Activated T-cell treated with anti-CD3 and anti-CD28 coated beads, Interleukin-2, amount 50 U/mL, for 72 hours (primary cell): Measurements from ENCODE around the gene PCK2. TPM values are rescaled to one million over a fixed set of nuclear protein-coding genes. Genes with fewer than 3 reads are reported as not detected.

ENCODE experiments used
- ATAC-seq, 2 donors: fragments of 150-1000 bp; cut with Tn5 transposase; replicated peaks in 1 of 2; 2 replicates each; pipeline ENCODE4 v1.10.0; 2021; ENCODE audit warnings: moderate library complexity in 2 of 2, mild to moderate bottlenecking in 1 of 2
- DNase-seq, 2 donors: peaks; one replicate each; pipeline ENCODE4 v3.0.0; 2021 to 2022; ENCODE audit warnings: mixed read lengths in 1 of 2
- H3K27ac Mint-ChIP-seq: one replicate; pipeline ENCODE4 v1.8.0; 2022; ENCODE audit warnings: mild to moderate bottlenecking, moderate library complexity, mixed read lengths
- H3K27me3 Mint-ChIP-seq: one replicate; pipeline ENCODE4 v1.8.0; 2022; ENCODE audit warnings: low read depth, mixed read lengths
- H3K36me3 Mint-ChIP-seq, 2 donors: one replicate each; pipeline ENCODE4 v1.8.0; 2022; ENCODE audit warnings: mixed read lengths in 2 of 2, mild to moderate bottlenecking in 1 of 2; ENCODE audit not compliant: insufficient read depth in 2 of 2
- H3K4me1 Mint-ChIP-seq: one replicate; pipeline ENCODE4 v1.8.0; 2022; ENCODE audit warnings: low read depth, mixed read lengths
- H3K4me3 Mint-ChIP-seq, 2 donors: one replicate each; pipeline ENCODE4 v1.8.0; 2022; ENCODE audit warnings: mild to moderate bottlenecking in 2 of 2, mixed read lengths in 2 of 2, moderate library complexity in 2 of 2
- H3K9me3 Mint-ChIP-seq, 2 donors: one replicate each; pipeline ENCODE4 v1.8.0; 2022; ENCODE audit warnings: mixed read lengths in 2 of 2
- total RNA-seq, 2 donors: library from RNA; stranded (reverse); gene quantifications; one replicate each; pipeline ENCODE4 v1.2.3, GENCODE V29; 2022

Gene PCK2
- total RNA-seq, 2 donors from 2014 or later: 161 to 180 TPM

DNA sequence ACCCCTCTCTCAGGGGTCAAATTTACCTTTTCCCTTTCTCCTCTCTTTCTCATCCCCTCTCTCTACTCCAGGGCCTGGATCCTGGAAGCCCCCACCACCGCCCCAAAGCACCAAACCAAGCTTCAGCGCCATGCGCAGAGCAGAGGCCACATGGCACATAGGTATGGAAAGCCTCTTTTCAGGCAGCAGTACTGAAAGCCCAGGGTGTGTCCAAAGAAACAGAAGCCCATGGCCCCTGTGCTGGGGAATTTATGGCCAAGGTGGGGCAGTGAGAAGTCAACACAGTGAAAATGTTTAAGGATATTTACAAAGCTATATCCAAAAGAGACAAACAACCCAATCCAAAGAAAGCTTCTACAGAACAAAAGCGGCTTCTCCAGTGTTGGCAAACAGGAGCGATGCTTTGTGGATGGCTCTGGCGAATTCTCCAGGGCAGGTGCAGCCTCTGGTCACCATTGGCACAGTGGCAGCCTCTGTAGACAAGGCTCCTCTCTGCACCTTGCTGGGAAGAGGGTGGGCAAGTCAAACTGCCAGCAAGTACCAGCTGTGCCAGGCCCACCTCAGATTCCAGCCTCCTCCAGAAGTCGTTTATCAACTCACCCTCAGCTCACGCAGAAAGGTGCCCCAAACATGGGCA is 27.5 kb upstream of the PCK2 start:
- ATAC-seq (no peak), DNase-seq (no peak)
- no peak overlapping the region for H3K27ac Mint-ChIP-seq
- no peaks in the 10 kb centered on the region for H3K36me3 Mint-ChIP-seq
- peaks cover 13% of the 10 kb centered on the region for H3K4me1 Mint-ChIP-seq
- no peak overlapping the region for H3K4me3 Mint-ChIP-seq
- no peaks in the 10 kb centered on the region for H3K9me3 Mint-ChIP-seq
- no peaks in the 10 kb centered on the region for H3K27me3 Mint-ChIP-seq

DNA sequence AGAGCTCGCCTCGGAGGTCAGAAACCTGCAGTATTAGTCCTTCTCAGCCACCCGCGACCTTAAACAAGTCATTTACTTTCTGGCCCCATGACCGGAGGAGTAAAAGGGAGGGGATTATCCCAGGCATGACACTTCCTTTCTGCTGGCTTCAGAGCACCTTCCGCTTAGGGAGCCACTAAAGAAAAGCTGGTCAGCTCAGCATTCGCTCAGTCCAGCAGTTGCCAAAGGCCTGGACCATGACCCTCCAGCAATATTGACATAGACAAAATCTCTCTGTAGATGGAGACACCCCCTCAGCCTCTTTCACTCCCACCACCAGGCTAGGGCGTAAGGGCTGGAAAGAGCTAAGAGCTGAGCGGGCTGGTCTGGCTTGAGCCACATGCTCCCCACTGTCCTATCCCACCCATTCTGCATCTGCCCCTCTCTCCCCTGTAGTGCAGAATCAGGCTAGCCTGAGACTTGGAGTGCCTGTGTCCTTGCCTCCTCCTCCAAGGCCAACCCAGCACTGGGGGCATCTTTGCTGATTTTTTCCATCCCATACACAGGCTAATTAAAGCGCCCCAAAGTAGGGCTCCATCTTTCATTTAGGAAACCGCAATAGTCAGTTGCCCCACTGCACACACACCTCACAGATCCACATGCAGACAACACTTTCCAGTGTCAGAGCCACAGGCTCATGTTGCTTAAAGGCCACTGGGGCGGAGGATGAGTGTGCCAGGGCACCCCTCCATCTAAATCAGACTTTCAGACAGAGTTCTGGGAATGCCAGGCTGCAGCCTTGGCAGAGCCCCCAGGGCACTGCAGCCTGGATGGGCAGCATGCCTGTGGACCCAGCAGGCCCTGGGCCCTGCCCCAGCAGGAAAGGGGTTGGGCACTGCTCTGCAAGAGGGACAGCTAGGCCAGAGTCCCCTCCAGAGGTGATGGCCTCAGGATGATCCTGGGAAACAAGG is 26.7 kb upstream of the PCK2 start:
- no peak overlapping the region for H3K4me3 Mint-ChIP-seq
- H3K27me3 Mint-ChIP-seq: no peaks in the 10 kb centered on the region
- ATAC-seq: no peak
- DNase-seq: no peak
- no peak overlapping the region for H3K27ac Mint-ChIP-seq
- H3K36me3 Mint-ChIP-seq: no peaks in the 10 kb centered on the region
- peaks cover 13% of the 10 kb centered on the region for H3K4me1 Mint-ChIP-seq
- no peaks in the 10 kb centered on the region for H3K9me3 Mint-ChIP-seq

DNA sequence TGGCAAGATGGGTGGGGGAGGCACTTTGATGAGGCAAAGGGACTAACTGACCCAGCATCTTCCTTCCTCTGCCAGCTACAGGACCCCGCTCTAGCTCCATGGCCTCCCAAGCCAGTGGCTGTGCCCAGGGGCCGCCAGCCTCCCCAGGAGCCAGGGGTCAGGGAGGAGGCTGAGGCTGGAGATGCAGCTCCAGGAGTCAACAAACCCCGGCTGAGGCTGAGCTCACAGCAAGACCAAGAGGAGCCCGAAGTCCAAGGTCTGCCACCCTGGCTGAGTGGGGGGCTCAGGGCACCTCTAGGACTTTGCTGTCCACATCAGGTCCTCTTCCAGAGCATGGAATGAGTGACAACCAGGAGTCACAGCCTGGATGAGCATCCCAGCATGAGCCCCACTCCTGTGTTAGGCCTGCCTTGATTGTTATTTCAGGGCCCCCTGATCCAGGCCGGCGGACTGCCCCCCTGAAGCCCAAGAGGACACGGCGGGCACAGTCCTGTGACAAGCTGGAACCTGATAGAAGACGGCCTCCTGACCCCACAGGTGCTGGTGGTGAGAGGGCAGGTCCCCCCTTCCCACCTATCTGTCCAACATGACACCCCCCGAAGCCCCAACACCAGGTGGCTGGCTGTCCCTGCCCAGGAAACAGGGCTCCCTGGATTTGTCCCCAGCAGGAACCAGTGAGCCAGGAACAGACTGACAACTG is 25.2 kb upstream of the PCK2 start:
- no peaks in the 10 kb centered on the region for H3K27me3 Mint-ChIP-seq
- H3K27ac Mint-ChIP-seq: no peak overlapping the region
- H3K4me1 Mint-ChIP-seq: peaks cover 13% of the 10 kb centered on the region
- no peaks in the 10 kb centered on the region for H3K36me3 Mint-ChIP-seq
- no peak for DNase-seq
- H3K4me3 Mint-ChIP-seq: no peak overlapping the region
- ATAC-seq: no peak
- no peaks in the 10 kb centered on the region for H3K9me3 Mint-ChIP-seq

DNA sequence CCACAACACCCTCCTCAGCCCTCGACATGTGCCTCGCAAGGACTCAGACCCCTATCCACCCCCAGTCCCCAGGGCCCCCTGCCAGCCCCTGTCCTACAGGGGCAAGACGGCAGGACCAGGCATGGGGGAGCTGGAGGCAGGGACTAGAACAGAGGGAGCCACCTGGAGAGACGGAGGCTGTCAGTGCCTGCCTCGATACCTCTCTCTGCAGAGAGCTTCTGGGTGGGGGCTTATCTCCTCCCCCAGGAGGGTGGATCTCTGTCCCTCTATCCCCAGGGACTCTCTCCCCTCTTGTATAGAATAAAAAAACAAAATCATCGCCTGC is 24.7 kb upstream of the PCK2 start:
- ATAC-seq (no peak), DNase-seq (no peak)
- Mint-ChIP-seq H3K4me3 (no peak overlapping the region), H3K27ac (no peak overlapping the region), H3K4me1 (peaks cover 13% of the 10 kb centered on the region), H3K9me3 (no peaks in the 10 kb centered on the region), H3K27me3 (no peaks in the 10 kb centered on the region), H3K36me3 (no peaks in the 10 kb centered on the region)

DNA sequence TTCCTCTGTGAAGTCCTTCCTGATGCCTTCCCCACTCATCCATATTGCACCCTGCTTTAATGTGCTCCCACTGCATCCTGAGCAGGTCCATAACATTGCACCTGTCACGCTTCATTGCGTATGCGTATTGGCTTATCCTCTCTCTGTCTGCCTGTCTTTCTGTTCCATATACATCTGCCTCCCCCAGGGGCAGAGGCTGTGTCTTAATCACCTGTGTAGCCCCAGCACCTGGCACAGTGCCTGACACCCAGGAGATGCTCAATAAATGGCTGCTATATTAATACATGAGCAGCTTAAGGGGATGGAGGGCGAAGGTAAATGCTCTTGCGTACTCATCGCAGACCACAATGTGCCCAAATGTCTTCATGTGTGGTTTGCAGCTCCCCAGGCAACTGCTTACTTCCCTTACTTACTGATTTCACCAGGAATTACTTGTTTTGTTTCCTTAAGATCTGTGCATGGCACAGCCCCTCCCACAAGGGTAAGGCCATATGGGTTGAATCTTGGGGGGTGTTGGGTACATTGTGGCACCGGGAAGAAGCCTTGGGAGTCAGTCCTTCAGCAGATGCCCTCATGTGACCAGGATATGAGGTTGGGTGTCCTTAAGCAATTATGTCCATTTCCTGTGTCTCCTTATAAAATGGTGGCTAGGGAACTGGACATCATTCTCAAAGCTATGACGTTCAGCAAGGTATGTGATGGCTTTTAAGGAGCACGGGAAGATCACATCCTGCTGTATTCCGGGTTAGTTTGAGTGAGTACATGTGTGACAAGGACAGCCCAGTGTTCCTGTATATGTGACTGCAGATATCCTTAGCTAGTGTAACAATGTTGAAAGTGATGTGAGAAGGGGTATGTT is 23.6 kb upstream of the PCK2 start:
- ATAC-seq (no peak), DNase-seq (no peak)
- Mint-ChIP-seq H3K27me3 (no peaks in the 10 kb centered on the region), H3K27ac (no peak overlapping the region), H3K9me3 (no peaks in the 10 kb centered on the region), H3K36me3 (no peaks in the 10 kb centered on the region), H3K4me3 (peak overlapping the region in 1 of 2 donors; percentile 1), H3K4me1 (peaks cover 13% of the 10 kb centered on the region)

DNA sequence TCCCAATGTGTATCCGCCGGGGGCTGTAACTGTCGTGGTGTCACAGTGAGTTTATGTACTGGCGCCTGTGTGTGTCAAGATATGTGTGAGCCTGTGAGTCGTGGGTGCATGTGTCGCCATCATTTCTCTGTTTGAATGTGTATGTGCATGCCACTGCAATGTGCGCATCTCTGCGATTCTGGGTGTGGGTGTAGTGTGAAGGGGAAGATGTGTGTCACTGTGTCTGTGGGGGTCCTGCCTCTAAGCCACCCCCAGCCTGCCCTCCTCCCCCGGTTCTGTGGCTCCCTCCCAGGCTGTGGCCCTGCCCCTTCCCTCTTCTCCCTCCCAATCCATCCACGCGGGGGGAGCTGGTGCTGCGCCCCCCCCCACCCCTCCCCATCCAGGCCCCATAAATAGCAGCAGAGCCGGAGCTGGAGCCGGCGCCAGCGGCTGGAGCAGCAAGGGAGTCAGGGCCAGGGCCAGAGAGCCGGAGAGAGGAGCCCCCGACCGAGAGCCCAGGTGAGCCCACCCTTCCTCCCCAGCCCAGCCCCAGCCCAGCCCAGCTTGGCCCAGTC is 22.9 kb upstream of the PCK2 start, which contains the start of gene CPNE6:
Gene CPNE6, plus strand, starts transcription at position 419 of the 554 bp plus-strand sequence. CDS start 1,375 bp downstream, outside the sequence.
- H3K36me3 Mint-ChIP-seq: no peaks in the 10 kb centered on the region
- no peaks in the 10 kb centered on the region for H3K27me3 Mint-ChIP-seq
- DNase-seq (peak; percentile 56 to 74), ATAC-seq (peak; percentile 95 to 96)
- H3K9me3 Mint-ChIP-seq: no peaks in the 10 kb centered on the region
- H3K4me3 Mint-ChIP-seq: peak within 1 kb of the TSS in 1 of 2 donors; percentile 1
- peaks cover 13% of the 10 kb centered on the region for H3K4me1 Mint-ChIP-seq
- no peak within 1 kb of the TSS for H3K27ac Mint-ChIP-seq

DNA sequence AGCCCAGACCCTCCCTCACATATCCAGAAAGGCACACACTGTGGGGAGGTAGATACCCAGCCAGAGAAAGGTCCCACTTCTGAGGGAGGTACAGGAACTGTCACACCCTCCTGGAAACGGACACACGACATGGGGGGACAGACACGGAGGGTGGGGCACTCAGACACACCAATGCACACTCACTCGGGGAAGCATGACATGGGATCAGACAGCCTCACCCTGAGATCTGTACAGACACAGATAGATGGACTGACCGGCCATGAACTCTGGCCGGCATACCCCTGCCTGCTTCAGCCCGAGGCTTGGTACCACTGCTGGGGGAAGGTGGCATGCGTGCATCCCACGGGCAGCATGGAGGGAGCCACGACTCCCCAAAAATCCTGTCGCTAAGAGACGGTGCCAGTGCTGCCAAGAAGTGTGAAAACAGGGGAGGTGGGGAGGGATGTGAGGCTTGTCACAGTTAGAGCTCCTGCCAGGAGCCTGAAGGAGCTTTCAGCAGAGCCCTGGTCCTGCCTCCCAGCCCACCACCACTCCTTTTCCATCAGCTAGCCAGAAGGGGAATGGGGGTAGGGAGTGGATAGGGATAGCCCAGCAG is 22.2 kb upstream of the PCK2 start:
- no peak overlapping the region for H3K4me3 Mint-ChIP-seq

DNA sequence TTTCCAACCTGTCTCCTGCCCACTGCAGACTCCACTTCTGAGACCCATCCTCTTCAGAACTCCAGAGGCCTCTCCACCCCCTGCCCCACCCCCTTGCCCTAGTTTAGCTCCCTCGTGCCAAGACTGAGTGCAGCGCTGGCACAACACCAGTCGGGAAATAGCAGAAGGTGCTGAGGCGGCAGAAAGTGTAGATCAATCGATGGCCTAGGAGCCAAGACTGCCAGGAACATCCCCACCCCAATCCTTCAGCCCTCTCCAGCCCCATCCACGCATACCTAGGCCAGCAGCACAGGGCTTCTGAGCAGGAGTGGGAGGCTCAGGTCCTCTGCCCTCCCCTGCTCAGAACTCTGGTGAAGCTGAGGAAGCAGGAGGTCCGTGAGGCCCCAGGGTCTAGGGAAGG is 21.7 kb upstream of the PCK2 start:
- no peaks in the 10 kb centered on the region for H3K9me3 Mint-ChIP-seq
- ATAC-seq (no peak), DNase-seq (no peak)
- no peaks in the 10 kb centered on the region for H3K36me3 Mint-ChIP-seq
- H3K27me3 Mint-ChIP-seq: no peaks in the 10 kb centered on the region
- H3K4me1 Mint-ChIP-seq: peaks cover 13% of the 10 kb centered on the region
- H3K4me3 Mint-ChIP-seq: no peak overlapping the region
- H3K27ac Mint-ChIP-seq: no peak overlapping the region

More for the DNA sequence above, 22.2 kb upstream of the PCK2 start:
- H3K9me3 Mint-ChIP-seq: no peaks in the 10 kb centered on the region
- H3K27ac Mint-ChIP-seq: no peak overlapping the region
- peaks cover 13% of the 10 kb centered on the region for H3K4me1 Mint-ChIP-seq
- ATAC-seq (no peak), DNase-seq (no peak)
- H3K27me3 Mint-ChIP-seq: no peaks in the 10 kb centered on the region
- H3K36me3 Mint-ChIP-seq: no peaks in the 10 kb centered on the region

DNA sequence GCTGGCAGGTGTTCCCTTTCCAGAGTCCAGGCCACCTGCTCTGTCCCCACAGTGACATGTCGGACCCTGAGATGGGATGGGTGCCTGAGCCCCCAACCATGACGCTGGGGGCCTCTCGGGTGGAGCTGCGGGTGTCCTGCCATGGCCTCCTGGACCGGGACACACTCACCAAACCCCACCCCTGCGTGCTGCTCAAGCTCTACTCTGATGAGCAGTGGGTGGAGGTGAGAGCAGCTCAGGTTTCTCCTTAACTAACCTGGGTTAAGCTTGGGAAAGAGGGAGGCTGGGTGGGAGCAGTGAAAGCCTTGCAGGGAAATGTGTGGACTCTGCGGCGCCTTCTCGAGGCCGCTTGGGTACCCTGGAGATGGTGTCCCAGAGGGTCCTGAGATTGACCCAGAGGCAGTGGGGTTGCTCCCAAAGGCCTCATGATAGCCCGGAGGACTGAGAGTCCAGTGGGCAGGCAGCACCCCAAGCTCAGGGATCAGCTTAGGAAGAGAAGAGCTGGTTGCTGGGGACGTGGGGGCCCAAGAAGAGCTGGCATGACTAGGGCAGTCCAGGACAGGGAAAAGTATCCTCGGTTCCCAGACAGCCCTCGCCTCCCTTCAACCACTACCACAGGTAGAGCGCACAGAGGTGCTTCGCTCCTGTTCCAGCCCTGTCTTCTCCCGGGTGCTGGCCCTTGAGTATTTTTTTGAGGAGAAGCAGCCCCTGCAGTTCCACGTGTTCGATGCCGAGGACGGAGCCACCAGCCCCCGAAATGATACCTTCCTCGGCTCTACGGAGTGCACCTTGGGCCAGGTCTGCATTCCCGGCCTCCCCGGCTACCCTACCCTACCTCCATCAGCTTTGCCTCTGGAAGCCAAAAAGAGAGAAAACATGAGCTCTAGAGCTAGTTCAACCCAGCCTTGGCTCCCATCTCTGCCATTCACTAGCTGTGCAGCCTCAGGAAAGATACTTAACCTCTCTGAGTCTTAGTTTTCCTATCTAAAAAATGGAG is 20.9 kb upstream of the PCK2 start:
- no peaks in the 10 kb centered on the region for H3K36me3 Mint-ChIP-seq
- peaks cover 13% of the 10 kb centered on the region for H3K4me1 Mint-ChIP-seq
- no peak overlapping the region for H3K4me3 Mint-ChIP-seq
- ATAC-seq: no peak
- no peak for DNase-seq
- H3K27ac Mint-ChIP-seq: no peak overlapping the region
- H3K9me3 Mint-ChIP-seq: no peaks in the 10 kb centered on the region
- no peaks in the 10 kb centered on the region for H3K27me3 Mint-ChIP-seq

DNA sequence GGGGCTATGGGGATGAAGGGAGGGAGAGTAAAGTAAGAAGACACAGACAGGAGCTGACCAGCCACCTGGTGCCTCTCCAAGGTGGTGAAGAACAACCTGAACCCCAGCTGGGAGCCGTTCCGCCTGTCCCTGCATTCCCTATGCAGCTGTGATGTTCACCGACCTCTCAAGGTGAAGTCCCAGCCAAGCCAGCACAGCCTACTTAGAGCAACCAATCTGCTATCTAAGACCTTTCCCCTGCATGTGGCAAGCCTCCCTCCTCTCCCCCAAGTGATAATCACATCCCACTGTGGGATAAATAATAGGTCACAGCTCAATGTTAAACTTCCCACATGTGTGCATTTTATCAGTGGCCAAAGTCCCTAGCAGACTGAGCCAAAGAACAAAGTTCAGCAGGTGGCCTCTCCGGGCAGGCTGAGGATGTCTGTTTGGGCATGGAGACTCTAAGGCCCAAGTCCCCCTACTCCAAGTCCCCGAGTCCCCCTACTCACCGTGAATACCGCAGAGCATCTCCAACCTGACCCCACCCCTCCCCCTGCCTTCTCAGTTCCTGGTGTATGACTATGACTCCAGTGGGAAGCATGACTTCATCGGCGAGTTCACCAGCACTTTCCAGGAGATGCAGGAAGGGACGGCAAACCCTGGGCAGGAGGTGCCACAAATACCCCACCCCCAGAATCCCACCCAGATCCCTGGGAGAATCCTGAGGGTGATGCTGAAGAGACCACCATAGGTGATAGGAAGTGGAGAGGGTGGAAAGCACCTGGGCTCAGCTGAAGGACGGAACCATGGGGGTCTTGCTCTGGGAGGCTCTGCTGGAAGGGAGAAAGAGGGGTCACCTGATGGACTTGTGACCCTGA is 19.3 kb upstream of the PCK2 start:
- Mint-ChIP-seq H3K4me1 (peaks cover 19% of the 10 kb centered on the region), H3K9me3 (no peaks in the 10 kb centered on the region), H3K27me3 (no peaks in the 10 kb centered on the region), H3K36me3 (no peaks in the 10 kb centered on the region), H3K27ac (no peak overlapping the region), H3K4me3 (no peak overlapping the region)
- ATAC-seq (no peak), DNase-seq (no peak)
